ENCODE data around the gene CCDC3.

- TF ChIP-seq, protein P1, sequence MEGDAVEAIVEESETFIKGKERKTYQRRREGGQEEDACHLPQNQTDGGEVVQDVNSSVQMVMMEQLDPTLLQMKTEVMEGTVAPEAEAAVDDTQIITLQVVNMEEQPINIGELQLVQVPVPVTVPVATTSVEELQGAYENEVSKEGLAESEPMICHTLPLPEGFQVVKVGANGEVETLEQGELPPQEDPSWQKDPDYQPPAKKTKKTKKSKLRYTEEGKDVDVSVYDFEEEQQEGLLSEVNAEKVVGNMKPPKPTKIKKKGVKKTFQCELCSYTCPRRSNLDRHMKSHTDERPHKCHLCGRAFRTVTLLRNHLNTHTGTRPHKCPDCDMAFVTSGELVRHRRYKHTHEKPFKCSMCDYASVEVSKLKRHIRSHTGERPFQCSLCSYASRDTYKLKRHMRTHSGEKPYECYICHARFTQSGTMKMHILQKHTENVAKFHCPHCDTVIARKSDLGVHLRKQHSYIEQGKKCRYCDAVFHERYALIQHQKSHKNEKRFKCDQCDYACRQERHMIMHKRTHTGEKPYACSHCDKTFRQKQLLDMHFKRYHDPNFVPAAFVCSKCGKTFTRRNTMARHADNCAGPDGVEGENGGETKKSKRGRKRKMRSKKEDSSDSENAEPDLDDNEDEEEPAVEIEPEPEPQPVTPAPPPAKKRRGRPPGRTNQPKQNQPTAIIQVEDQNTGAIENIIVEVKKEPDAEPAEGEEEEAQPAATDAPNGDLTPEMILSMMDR (conservative IDR thresholded peaks at IDR 0.05; ENCODE audit: low read depth, low read length) = no peak
- TF ChIP-seq POLR2A (IDR thresholded peaks at IDR 0.05; ENCODE audit: low read depth, low read length) = no peak
- TF ChIP-seq SMC3 (IDR thresholded peaks at IDR 0.05; ENCODE audit: low read depth, low read length) = no peak
These were observed 59.5 kb downstream of the CCDC3 start for GRCh38 chr10:12941966-12942365.
